Camera-type eye (tissue), 1 donor: Measurements from ENCODE around the gene GABBR1. TPM values are rescaled to one million over a fixed set of nuclear protein-coding genes. Genes with fewer than 3 reads are reported as not detected.

Experiments used
- total RNA-seq: library from RNA; depleted of rRNA; stranded (reverse); fragments of >200 nt; gene quantifications from one replicate; pipeline ENCODE4 v1.2.3, GENCODE V29; 2014

The GABBR1 gene
- total RNA-seq = 81.5 TPM

GRCh38 chr6:29632789-29633533 is at the start of gene GABBR1:
Gene GABBR1 (minus strand): TSS chr6:29633183. CDS start chr6:29632385, 798 bp downstream.

GRCh38 chr6:29680904-29681303 is 47.9 kb upstream of the GABBR1 start, which contains the start of gene ZFP57:
Gene ZFP57 (minus strand): TSS chr6:29681152. CDS start chr6:29677003, 4,149 bp downstream.

GRCh38 chr6:29656798-29657197 is 23.8 kb upstream of the GABBR1 start, which contains the start of gene MOG:
Gene MOG (plus strand): TSS chr6:29657092. CDS start chr6:29657210, 118 bp downstream.

DNA sequence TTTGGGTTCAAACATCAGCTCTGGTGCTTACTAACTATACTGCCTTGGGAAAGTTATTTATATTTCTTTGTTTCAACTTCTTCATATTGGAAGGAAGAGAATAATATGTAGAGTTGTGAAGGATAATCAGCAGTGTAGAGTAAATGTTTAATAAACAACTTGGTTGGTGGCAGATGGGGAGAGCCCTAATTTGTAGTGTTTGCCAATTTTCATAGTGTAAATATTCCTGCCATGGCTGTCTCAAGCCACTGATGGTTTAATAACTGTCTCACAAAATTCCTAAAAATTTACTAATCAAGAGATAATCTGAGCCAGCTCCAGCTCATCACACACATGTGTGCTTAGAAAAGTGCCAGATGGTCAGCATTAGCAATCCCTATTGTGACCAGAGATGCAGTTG is 48.2 kb downstream of the GABBR1 start, which contains the start of gene OR2H2:
OR2H2 (plus strand) TSS at position 301 of the 400 bp plus-strand sequence. CDS start 2,824 bp downstream, outside the sequence.

DNA sequence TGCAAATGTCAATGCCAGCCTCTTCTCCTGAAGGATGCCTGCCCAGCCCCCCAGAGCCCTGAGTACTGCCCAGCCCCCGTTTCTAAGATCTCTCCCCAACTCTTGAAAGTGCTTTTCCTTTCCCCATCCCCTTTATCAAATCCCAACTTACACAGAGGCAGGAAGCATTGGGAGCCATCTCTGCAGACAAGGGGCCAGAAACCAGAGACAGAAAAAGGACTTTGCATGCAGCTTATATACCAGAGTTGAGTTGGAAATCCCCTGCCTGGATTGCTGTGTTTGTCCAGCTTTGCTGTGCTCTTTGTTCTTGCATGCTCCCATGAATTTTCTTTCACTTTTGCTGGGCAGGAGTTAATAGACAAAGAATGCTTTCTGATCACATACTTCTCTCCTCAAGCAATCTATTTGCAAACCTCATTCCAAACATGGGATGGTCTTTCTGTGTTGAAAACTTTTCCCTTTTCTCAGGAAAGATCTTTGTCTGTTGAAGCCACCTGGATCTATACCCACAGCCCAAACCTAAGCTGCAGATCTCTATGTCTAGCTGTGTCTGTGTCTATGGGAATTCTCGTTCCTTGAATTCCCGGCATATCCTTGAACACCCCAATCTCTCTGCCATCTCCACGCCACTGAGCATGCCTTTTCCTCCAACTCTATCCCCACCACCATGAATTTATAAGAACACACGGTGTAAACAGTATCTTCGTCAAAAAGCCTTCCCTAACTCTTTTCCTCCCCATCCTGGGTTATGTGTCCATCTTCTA is 73.3 kb downstream of the GABBR1 start, which contains the start of gene UBD:
UBD (minus strand) TSS at position 209 of the 764 bp plus-strand sequence; CDS start at position 178, 31 bp downstream.

Other genes with a start within 250 kb of the GABBR1 start
- not detected for gene OR12D2, start 237.6 kb downstream of the GABBR1 start, total RNA-seq
- not detected for gene OR12D1, start 218.3 kb downstream of the GABBR1 start, total RNA-seq
- gene OR10C1, start 193.9 kb downstream of the GABBR1 start, total RNA-seq = not detected
- gene OR11A1, start 176.1 kb downstream of the GABBR1 start, total RNA-seq = not detected
- gene OR2H1, start 176.0 kb downstream of the GABBR1 start, total RNA-seq = not detected
- 0.33 TPM for gene MAS1L, start 145.2 kb downstream of the GABBR1 start, total RNA-seq
- gene UBD, start 73.5 kb downstream of the GABBR1 start, total RNA-seq = not detected
- not detected for gene OR2H2, start 48.1 kb downstream of the GABBR1 start, total RNA-seq
- gene MOG, start 23.9 kb upstream of the GABBR1 start, total RNA-seq = 0.16 TPM
- not detected for gene ZFP57, start 48.0 kb upstream of the GABBR1 start, total RNA-seq
- 24.5 TPM for gene HLA-F, start 90.3 kb upstream of the GABBR1 start, total RNA-seq
- gene HLA-G, start 194.6 kb upstream of the GABBR1 start, total RNA-seq = not detected